Panc1 (cell line): ENCODE measurements around the gene KCNAB2.

Experiments used
- CTCF ChIP-seq: fragments of 450-650 bp; IDR thresholded peaks from 2 replicates; pipeline ENCODE4 v1.5.1; 2017; ENCODE audit warnings: mild to moderate bottlenecking
- REST ChIP-seq, 2 experiments: IDR thresholded peaks; 2 replicates each; pipeline ENCODE4 v1.6.1; 2011 to 2012; ENCODE audit warnings: low read depth in 2 of 2, control low read depth in 1 of 2, low read length in 1 of 2, mild to moderate bottlenecking in 1 of 2, moderate library complexity in 1 of 2; ENCODE audit not compliant: insufficient read depth in 1 of 2

GRCh38 chr1:6004412-6005123 is 41.1 kb upstream of the KCNAB2 start:
- TF ChIP-seq CTCF (no peak), REST (IDR thresholded peaks at IDR 0.05; ENCODE audit: insufficient read depth in 1 of 2, low read depth in 2 of 2, low read length in 1 of 2) (no peak)
